Spinal cord (tissue), 10 donors: ENCODE results near the gene TMPRSS3. TPM values are rescaled to one million over a fixed set of nuclear protein-coding genes. Genes with fewer than 3 reads are reported as not detected.

ENCODE experiments used
- DNase-seq, 6 donors: peaks; one replicate each; pipeline versions ENCODE4 v3.0.0 to v3.0.0-alpha.2; 2013 to 2015; ENCODE audit warnings: low spot score in 6 of 6, low read depth in 4 of 6
- H3K27ac ChIP-seq: one replicate; pipeline ENCODE4 v1.5.1; 2013; ENCODE audit warnings: low read depth, low read length, control low read depth
- H3K27me3 ChIP-seq: one replicate; pipeline ENCODE4 v1.6.1; 2013; ENCODE audit warnings: low read length; ENCODE audit not compliant: control insufficient read depth, insufficient read depth
- H3K36me3 ChIP-seq: one replicate; pipeline ENCODE4 v1.6.1; 2013; ENCODE audit warnings: low read length; ENCODE audit not compliant: control insufficient read depth, insufficient read depth
- H3K4me1 ChIP-seq: one replicate; pipeline ENCODE4 v1.6.1; 2013; ENCODE audit warnings: low read length; ENCODE audit not compliant: control insufficient read depth, insufficient read depth
- H3K4me3 ChIP-seq: one replicate; pipeline ENCODE4 v1.5.1; 2013; ENCODE audit warnings: low read depth, low read length, control low read depth
- H3K9me3 ChIP-seq: one replicate; pipeline ENCODE4 v1.6.1; 2013; ENCODE audit warnings: low read length; ENCODE audit not compliant: control insufficient read depth, insufficient read depth
- WGBS: methylation state at CpG from one replicate; pipeline ENCODE4 v1.1.5; 2013; ENCODE audit warnings: missing lambda C conversion rate; ENCODE audit not compliant: insufficient coverage; 5-methylcytosine and 5-hydroxymethylcytosine counted together
- polyA plus RNA-seq, 2 donors: library from polyadenylated mRNA; unstranded; fragments of 120-200 nt; gene quantifications; one replicate each; pipeline ENCODE4 v1.2.1, GENCODE V29; 2013; ENCODE audit not compliant: insufficient read length in 2 of 2
- total RNA-seq, 2 donors: library from RNA; depleted of rRNA in 1 of 2; stranded (reverse); fragments of 120-200 nt in 1 of 2; fragments of >200 nt in 1 of 2; gene quantifications; one replicate each; pipeline versions ENCODE4 v1.2.3 to v1.2.4, GENCODE V29; 2013 to 2014
- donor health status: healthy.

The TMPRSS3 gene
- total and polyA plus RNA-seq, 4 donors, result 0.08 to 0.44 (median 0.11) TPM; not detected in 1

DNA sequence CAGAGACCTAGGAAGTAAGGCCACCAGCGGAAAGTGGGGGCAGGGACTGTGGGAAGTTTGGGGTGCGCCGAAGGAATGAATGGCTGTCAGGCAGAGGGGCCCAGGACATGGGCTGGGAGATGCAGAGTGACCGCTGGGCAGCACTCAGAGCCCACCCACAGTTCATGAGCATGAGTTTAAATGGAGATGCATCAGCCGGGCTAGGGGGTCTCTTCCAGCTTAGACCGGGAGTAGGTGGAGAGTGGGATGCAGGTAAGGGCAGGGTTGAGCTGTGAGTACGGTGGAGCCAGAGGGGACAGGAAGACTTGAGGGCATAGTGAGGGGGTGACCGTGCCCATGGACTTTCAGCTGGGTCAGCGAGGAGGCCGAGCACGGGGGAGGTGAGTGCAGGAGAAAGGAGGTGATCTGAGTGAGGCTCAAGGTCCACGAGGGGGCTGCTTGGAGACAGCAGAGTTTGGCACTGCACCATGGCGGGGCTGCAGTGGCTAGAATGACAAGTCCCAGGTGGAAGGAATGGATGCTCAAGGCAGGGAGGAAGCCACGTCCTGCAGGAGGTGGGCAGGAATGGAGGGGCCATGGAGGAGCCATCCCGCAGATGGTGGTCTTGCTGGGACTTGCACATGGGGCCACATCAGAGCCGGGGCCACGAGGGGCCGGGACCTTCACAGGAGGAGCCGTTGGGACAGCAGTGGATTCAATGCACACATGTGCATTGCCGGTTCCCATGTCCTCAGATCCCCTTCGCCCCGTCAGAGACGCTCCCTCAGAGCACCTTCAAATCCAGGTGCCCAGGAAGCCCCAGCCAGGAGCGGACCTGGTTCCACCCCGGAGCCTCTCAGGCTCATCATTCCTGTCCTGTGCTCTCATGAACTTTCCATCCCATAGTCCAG, 42.7 kb upstream of the TMPRSS3 start:
- Histone ChIP-seq H3K4me3 (no peak overlapping the region), H3K36me3 (no peaks in the 10 kb centered on the region), H3K27me3 (no peaks in the 10 kb centered on the region), H3K4me1 (no peaks in the 10 kb centered on the region), H3K9me3 (no peaks in the 10 kb centered on the region), H3K27ac (no peak overlapping the region)
- 87% methylated on average over 25 of the region's 25 CpGs for WGBS
- no peak for DNase-seq

DNA sequence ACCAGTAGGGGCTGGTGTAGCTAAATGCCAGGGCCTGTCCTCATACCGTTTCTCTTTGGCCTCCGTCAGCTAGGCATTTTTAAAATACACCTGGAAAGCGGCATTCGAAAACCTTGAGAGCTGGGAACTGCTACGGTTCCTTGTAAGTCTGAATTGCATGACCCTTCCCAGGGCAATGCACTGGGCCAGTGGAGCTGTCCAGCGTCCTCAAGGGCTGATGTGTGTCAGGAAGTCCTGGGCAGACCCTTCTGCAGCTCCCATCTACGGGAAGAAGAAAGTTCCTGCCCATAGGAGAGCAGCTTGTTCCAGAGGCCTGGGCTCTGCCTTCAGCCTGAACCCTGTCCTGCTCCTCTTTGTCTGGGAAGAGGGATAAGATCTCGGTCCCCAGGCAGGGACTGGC, 41.9 kb upstream of the TMPRSS3 start:
- no peak overlapping the region for H3K4me3 ChIP-seq
- H3K4me1 ChIP-seq, result no peaks in the 10 kb centered on the region
- DNase-seq, result peak in 1 of 6 donors; percentile 25
- no peaks in the 10 kb centered on the region for H3K27me3 ChIP-seq
- H3K36me3 ChIP-seq, result no peaks in the 10 kb centered on the region
- 57% methylated on average over 8 of the region's 8 CpGs for WGBS
- H3K9me3 ChIP-seq, result no peaks in the 10 kb centered on the region
- no peak overlapping the region for H3K27ac ChIP-seq

DNA sequence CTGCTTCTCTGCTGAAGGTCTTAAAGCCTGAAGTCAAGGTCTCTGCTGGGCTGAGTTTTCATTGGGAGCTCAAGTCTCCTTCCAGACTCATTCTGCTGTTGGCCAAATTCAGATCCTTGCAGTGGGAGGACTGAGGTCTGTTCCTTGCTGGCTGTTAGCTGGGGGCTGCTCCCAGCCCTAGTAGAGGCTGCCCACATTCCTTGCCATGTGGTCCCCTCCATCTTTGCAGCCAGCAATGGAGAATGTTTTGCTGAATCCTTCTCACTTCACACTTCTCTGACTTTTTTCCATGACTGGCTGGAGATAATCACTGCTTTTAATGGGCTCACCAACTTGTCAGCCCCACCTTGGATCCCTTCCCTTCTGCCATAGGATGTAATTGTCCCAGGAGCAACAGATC, 41.1 kb upstream of the TMPRSS3 start:
- Histone ChIP-seq H3K36me3 (no peaks in the 10 kb centered on the region), H3K27ac (no peak overlapping the region), H3K27me3 (no peaks in the 10 kb centered on the region), H3K4me1 (no peaks in the 10 kb centered on the region), H3K4me3 (no peak overlapping the region), H3K9me3 (no peaks in the 10 kb centered on the region)
- no peak for DNase-seq

DNA sequence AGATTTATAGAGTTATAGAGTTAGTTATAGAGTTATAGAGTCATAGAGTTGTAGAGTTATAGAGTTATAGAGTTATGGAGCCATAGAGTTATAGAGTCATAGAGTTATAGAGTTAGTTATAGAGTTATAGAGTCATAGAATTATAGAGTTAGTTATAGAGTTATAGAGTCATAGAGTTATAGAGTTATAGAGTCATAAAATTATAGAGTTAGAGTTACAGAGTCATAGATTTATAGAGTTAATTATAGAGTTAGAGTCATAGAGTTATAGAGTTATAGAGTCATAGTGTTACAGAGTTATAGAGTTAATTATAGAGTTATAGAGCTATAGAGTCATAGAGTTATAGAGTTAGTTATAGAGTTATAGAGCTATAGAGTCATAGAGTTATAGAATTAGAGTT, 40.0 kb upstream of the TMPRSS3 start:
- no peak for DNase-seq
- no peaks in the 10 kb centered on the region for H3K9me3 ChIP-seq
- no peaks in the 10 kb centered on the region for H3K36me3 ChIP-seq
- H3K4me1 ChIP-seq, result no peaks in the 10 kb centered on the region
- no peaks in the 10 kb centered on the region for H3K27me3 ChIP-seq
- H3K27ac ChIP-seq, result no peak overlapping the region
- H3K4me3 ChIP-seq, result no peak overlapping the region

DNA sequence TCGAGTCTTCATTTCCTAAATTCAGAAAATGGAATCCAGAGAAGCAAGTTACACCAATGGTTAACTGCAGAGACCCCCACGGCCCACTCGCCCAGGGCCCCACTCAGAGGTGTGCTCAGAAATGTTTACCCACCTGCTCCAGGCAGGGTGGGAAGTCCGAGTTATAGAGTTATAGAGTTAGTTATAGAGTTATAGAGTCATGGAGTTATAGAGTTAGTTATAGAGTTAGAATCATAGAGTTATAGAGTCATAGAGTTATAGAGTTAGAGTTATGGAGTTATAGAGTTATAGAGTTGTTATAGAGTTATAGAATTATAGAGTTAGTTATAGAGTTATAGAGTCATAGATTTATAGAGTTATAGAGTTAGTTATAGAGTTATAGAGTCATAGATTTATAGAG, 39.5 kb upstream of the TMPRSS3 start:
- 77% methylated on average over 4 of the region's 4 CpGs for WGBS
- Histone ChIP-seq H3K9me3 (no peaks in the 10 kb centered on the region), H3K36me3 (no peaks in the 10 kb centered on the region), H3K27ac (no peak overlapping the region), H3K4me1 (no peaks in the 10 kb centered on the region), H3K4me3 (no peak overlapping the region), H3K27me3 (no peaks in the 10 kb centered on the region)
- no peak for DNase-seq

DNA sequence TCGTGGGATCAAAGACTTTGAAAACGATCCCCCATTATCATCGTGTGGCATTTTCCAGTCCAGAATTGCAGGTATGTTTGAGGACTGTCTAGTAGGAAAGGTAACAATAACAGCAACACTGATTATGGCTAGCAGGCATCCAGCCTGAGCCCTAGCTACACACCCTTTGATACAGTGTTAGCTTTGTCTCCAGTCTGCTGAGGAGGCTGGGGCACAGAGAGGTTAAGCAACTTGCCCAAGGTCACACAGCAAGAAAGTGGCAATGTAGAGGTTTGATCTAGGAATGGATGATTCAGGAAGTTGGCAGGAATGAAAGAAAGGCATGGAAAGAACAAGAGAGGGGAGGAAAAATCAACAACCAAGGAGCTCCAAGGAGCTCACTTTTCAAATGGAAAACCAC, 39.0 kb upstream of the TMPRSS3 start:
- Histone ChIP-seq H3K27me3 (no peaks in the 10 kb centered on the region), H3K27ac (no peak overlapping the region), H3K9me3 (no peaks in the 10 kb centered on the region), H3K4me1 (no peaks in the 10 kb centered on the region), H3K4me3 (no peak overlapping the region), H3K36me3 (no peaks in the 10 kb centered on the region)
- WGBS, result 100% methylated on average over 1 of the region's 3 CpGs
- no peak for DNase-seq

DNA sequence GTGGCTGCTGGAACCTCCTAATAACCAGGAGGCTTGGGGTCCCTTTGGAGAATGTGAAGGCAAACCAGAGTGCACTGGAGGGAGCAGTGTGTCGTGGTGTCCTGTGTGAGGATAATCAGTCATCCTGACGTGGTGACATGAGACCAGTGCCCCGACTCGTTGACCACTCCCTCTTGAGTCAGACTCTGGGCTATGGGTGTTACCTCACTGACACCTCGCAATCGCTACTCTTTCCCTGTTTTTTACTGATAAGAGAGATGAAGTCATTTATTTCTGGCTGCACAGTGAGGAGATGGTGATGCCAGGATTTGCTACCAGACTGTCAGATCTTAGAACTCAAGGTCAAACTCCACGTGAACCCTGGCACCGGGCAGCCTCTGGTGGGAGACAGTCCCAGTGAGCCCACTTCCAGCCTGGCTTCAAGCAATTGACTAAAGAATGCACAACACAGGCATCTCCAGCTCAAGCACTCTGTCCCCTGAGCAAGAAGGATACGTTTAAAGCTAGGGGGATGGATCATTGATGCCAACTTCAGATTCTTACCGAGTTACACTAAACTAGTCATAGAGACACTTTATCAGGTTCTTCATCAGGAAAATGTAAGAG, 38.2 kb upstream of the TMPRSS3 start:
- 72% methylated on average over 8 of the region's 10 CpGs for WGBS
- no peaks in the 10 kb centered on the region for H3K27me3 ChIP-seq
- no peak for DNase-seq
- no peak overlapping the region for H3K27ac ChIP-seq
- H3K36me3 ChIP-seq, result no peaks in the 10 kb centered on the region
- no peak overlapping the region for H3K4me3 ChIP-seq
- H3K4me1 ChIP-seq, result no peaks in the 10 kb centered on the region
- H3K9me3 ChIP-seq, result no peaks in the 10 kb centered on the region

DNA sequence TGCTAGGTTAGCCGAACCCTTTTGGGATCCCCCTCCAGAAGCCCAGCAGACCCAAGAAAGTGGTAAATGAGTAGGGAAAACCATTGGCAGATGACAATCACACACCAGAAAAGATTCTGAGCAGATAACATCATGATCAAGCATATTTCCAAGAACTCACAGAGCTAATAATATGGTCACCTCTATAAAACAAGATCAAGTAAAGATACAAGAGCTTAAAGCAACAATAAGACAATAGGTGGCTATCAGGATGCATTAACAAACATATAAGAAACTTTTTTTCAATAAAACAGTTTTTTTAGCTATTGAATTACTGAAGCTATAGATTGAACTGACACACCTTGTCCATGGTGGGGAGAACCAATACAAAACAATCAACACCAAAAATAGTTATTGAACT, 36.8 kb upstream of the TMPRSS3 start:
- no peaks in the 10 kb centered on the region for H3K9me3 ChIP-seq
- no CpG with 5 or more reads among the region's 1 CpG for WGBS
- no peaks in the 10 kb centered on the region for H3K27me3 ChIP-seq

DNA sequence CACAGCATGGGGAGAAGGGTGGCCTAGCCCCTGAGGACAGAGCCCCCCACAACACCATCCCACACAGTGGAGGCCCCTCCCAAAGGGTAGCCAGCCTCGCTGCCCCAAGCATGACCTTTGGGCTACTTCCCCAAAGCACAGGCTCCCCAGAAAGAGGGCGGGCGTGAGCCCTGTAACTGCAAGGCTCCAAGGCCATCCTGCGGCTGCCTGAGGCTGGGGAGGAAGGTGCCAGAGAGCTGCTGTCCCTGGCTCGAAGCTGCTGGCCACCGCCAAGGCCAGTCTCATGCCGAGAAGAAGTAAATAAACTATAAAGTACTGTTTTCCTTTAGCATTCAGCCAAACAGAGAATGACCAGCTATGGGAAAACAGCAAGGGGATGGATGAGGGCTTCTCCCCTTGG, 35.3 kb upstream of the TMPRSS3 start:
- Histone ChIP-seq H3K4me3 (no peak overlapping the region), H3K27me3 (no peaks in the 10 kb centered on the region), H3K9me3 (no peaks in the 10 kb centered on the region), H3K27ac (no peak overlapping the region), H3K36me3 (no peaks in the 10 kb centered on the region), H3K4me1 (no peaks in the 10 kb centered on the region)
- WGBS, result 66% methylated on average over 4 of the region's 7 CpGs
- no peak for DNase-seq

More for the DNA sequence above, 36.8 kb upstream of the TMPRSS3 start:
- no peak overlapping the region for H3K4me3 ChIP-seq
- no peak for DNase-seq
- no peaks in the 10 kb centered on the region for H3K4me1 ChIP-seq
- no peaks in the 10 kb centered on the region for H3K36me3 ChIP-seq
- no peak overlapping the region for H3K27ac ChIP-seq

DNA sequence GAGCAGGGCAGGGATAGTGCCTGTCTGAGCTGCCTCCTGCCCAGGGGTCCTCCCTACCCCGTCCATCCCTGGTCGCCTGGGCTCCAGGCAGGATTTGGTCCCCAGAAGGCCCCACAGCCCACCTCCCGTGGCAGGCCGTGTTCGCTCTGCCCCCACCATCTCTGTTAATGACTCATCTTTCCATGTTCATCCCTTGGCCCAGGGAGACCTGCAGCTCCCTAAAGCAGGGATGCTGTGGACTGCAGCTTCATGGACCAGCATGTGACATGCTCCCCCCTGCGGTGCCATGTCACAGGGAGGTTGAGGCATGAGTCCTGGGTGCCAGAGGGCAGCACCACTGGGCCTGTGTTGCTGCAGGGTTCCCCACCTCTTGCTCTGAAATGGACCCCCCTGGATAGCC, 34.7 kb upstream of the TMPRSS3 start:
- WGBS, result 75% methylated on average over 5 of the region's 6 CpGs
- Histone ChIP-seq H3K27ac (no peak overlapping the region), H3K9me3 (no peaks in the 10 kb centered on the region), H3K4me3 (no peak overlapping the region), H3K36me3 (no peaks in the 10 kb centered on the region), H3K4me1 (no peaks in the 10 kb centered on the region), H3K27me3 (no peaks in the 10 kb centered on the region)
- no peak for DNase-seq
